Measurements from ENCODE around the gene DMRTC1B. TPM values are rescaled to one million over a fixed set of nuclear protein-coding genes. Genes with fewer than 3 reads are reported as not detected.
"Not testable (repeated sequence)": the region's sequence is repeated elsewhere in the genome, so short reads cannot be mapped to it uniquely, and the experiment has no call there.

Gene DMRTC1B
- total RNA-seq (2022) = not detected in 2 replicates
- not detected for Bru-seq, nascent RNA
- BruChase-seq, experiment 1, labeled RNA remaining after a 6-hour chase = not detected
- not detected for BruChase-seq, experiment 2, labeled RNA remaining after a 2-hour chase
- long read RNA-seq = 0 reads

- H3K4me1 Mint-ChIP-seq (ENCODE audit: insufficient read depth, unreplicated experiment); H3K4me3 Mint-ChIP-seq (ENCODE audit: unreplicated experiment); DNase-seq (ENCODE audit: unreplicated experiment); intact Hi-C loops (cut with micrococcal nuclease); H3K36me3 Mint-ChIP-seq (ENCODE audit: insufficient read depth, unreplicated experiment); POLR2A ChIA-PET; H3K27ac Mint-ChIP-seq (ENCODE audit: low read depth, unreplicated experiment); CTCF ChIA-PET; H3K27me3 Mint-ChIP-seq (ENCODE audit: insufficient read depth, unreplicated experiment); BruUV-seq (replicated peaks); H3K9me3 Mint-ChIP-seq (ENCODE audit: unreplicated experiment): not testable (repeated sequence)
These were observed at the start of gene DMRTC1B for GRCh38 chrX:72776653-72777466. DMRTC1B (plus strand) TSS chrX:72776890; CDS start chrX:72845136, 68,246 bp downstream.

GRCh38 chrX:72727846-72728245 is 48.8 kb upstream of the DMRTC1B start:
- intact Hi-C loops (cut with micrococcal nuclease) = no loop called here
- H3K27me3 Mint-ChIP-seq (ENCODE audit: insufficient read depth, unreplicated experiment) = peaks cover 72% of the 10 kb centered on the region
- H3K4me1 Mint-ChIP-seq (ENCODE audit: insufficient read depth, unreplicated experiment) = no peaks in the 10 kb centered on the region
- H3K36me3 Mint-ChIP-seq (ENCODE audit: insufficient read depth, unreplicated experiment) = no peaks in the 10 kb centered on the region
- no peaks in the 10 kb centered on the region for H3K9me3 Mint-ChIP-seq (ENCODE audit: unreplicated experiment)
- no peak for DNase-seq (ENCODE audit: unreplicated experiment)
- H3K27ac Mint-ChIP-seq (ENCODE audit: low read depth, unreplicated experiment) = no peak overlapping the region
- BruUV-seq (replicated peaks) = no TSS peak
- no peak overlapping the region for H3K4me3 Mint-ChIP-seq (ENCODE audit: unreplicated experiment)
- ChIA-PET POLR2A (no interaction called here), CTCF (no interaction called here)
- TF ChIP-seq CTCF (IDR thresholded peaks at IDR 0.05; ENCODE audit: unreplicated experiment) = no peak

GRCh38 chrX:72733636-72734035 is 43.1 kb upstream of the DMRTC1B start:
- intact Hi-C loops (cut with micrococcal nuclease); H3K36me3 Mint-ChIP-seq (ENCODE audit: insufficient read depth, unreplicated experiment); DNase-seq (ENCODE audit: unreplicated experiment); H3K4me3 Mint-ChIP-seq (ENCODE audit: unreplicated experiment); POLR2A ChIA-PET; CTCF ChIA-PET; H3K27ac Mint-ChIP-seq (ENCODE audit: low read depth, unreplicated experiment); H3K4me1 Mint-ChIP-seq (ENCODE audit: insufficient read depth, unreplicated experiment); BruUV-seq (replicated peaks): not testable (repeated sequence)
- H3K27me3 Mint-ChIP-seq (ENCODE audit: insufficient read depth, unreplicated experiment) = peaks cover 72% of the 10 kb centered on the region
- H3K9me3 Mint-ChIP-seq (ENCODE audit: unreplicated experiment) = peaks cover 19% of the 10 kb centered on the region

- TF ChIP-seq CTCF (IDR thresholded peaks at IDR 0.05; ENCODE audit: unreplicated experiment) = no peak
- H3K27ac Mint-ChIP-seq (ENCODE audit: low read depth, unreplicated experiment) = no peak overlapping the region
- H3K27me3 Mint-ChIP-seq (ENCODE audit: insufficient read depth, unreplicated experiment) = peaks cover 84% of the 10 kb centered on the region
- H3K4me3 Mint-ChIP-seq (ENCODE audit: unreplicated experiment) = no peak overlapping the region
- CTCF ChIA-PET = no interaction called here
- no peaks in the 10 kb centered on the region for H3K4me1 Mint-ChIP-seq (ENCODE audit: insufficient read depth, unreplicated experiment)
- H3K36me3 Mint-ChIP-seq (ENCODE audit: insufficient read depth, unreplicated experiment) = no peaks in the 10 kb centered on the region
- intact Hi-C loops (cut with micrococcal nuclease) = no loop called here
- no TSS peak for BruUV-seq (replicated peaks)
- POLR2A ChIA-PET = no interaction called here
- DNase-seq (ENCODE audit: unreplicated experiment) = no peak
- H3K9me3 Mint-ChIP-seq (ENCODE audit: unreplicated experiment) = peaks cover 19% of the 10 kb centered on the region
These were observed 41.1 kb upstream of the DMRTC1B start for GRCh38 chrX:72735561-72735960.

GRCh38 chrX:72745546-72745945 is 31.1 kb upstream of the DMRTC1B start:
- H3K9me3 Mint-ChIP-seq (ENCODE audit: unreplicated experiment); H3K27me3 Mint-ChIP-seq (ENCODE audit: insufficient read depth, unreplicated experiment); DNase-seq (ENCODE audit: unreplicated experiment); H3K27ac Mint-ChIP-seq (ENCODE audit: low read depth, unreplicated experiment); CTCF ChIA-PET; H3K36me3 Mint-ChIP-seq (ENCODE audit: insufficient read depth, unreplicated experiment); intact Hi-C loops (cut with micrococcal nuclease); BruUV-seq (replicated peaks); H3K4me3 Mint-ChIP-seq (ENCODE audit: unreplicated experiment); POLR2A ChIA-PET; H3K4me1 Mint-ChIP-seq (ENCODE audit: insufficient read depth, unreplicated experiment): not testable (repeated sequence)

- H3K27ac Mint-ChIP-seq (ENCODE audit: low read depth, unreplicated experiment); H3K27me3 Mint-ChIP-seq (ENCODE audit: insufficient read depth, unreplicated experiment); H3K4me3 Mint-ChIP-seq (ENCODE audit: unreplicated experiment); BruUV-seq (replicated peaks); POLR2A ChIA-PET; DNase-seq (ENCODE audit: unreplicated experiment); CTCF ChIA-PET; H3K9me3 Mint-ChIP-seq (ENCODE audit: unreplicated experiment); H3K4me1 Mint-ChIP-seq (ENCODE audit: insufficient read depth, unreplicated experiment); H3K36me3 Mint-ChIP-seq (ENCODE audit: insufficient read depth, unreplicated experiment); intact Hi-C loops (cut with micrococcal nuclease): not testable (repeated sequence)
These were observed 28.1 kb upstream of the DMRTC1B start for GRCh38 chrX:72748545-72748944.

- H3K9me3 Mint-ChIP-seq (ENCODE audit: unreplicated experiment); CTCF ChIA-PET; H3K27me3 Mint-ChIP-seq (ENCODE audit: insufficient read depth, unreplicated experiment); POLR2A ChIA-PET; intact Hi-C loops (cut with micrococcal nuclease); H3K36me3 Mint-ChIP-seq (ENCODE audit: insufficient read depth, unreplicated experiment); H3K4me3 Mint-ChIP-seq (ENCODE audit: unreplicated experiment); H3K4me1 Mint-ChIP-seq (ENCODE audit: insufficient read depth, unreplicated experiment); H3K27ac Mint-ChIP-seq (ENCODE audit: low read depth, unreplicated experiment); BruUV-seq (replicated peaks); DNase-seq (ENCODE audit: unreplicated experiment): not testable (repeated sequence)
These were observed 16.2 kb upstream of the DMRTC1B start for GRCh38 chrX:72760454-72760853.

GRCh38 chrX:72777467-72777790 is 739 bp downstream of the DMRTC1B start:
- CTCF ChIA-PET; H3K4me1 Mint-ChIP-seq (ENCODE audit: insufficient read depth, unreplicated experiment); DNase-seq (ENCODE audit: unreplicated experiment); H3K27me3 Mint-ChIP-seq (ENCODE audit: insufficient read depth, unreplicated experiment); H3K36me3 Mint-ChIP-seq (ENCODE audit: insufficient read depth, unreplicated experiment); BruUV-seq (replicated peaks); H3K9me3 Mint-ChIP-seq (ENCODE audit: unreplicated experiment); H3K27ac Mint-ChIP-seq (ENCODE audit: low read depth, unreplicated experiment); H3K4me3 Mint-ChIP-seq (ENCODE audit: unreplicated experiment); intact Hi-C loops (cut with micrococcal nuclease); POLR2A ChIA-PET: not testable (repeated sequence)
